HL-60/S4 treated with retinoic acid at 250 ng/mL for 4 days and 3 days (cell line): ENCODE results near the gene KCNAB2.
"Not testable (repeated sequence)": the region's sequence is repeated elsewhere in the genome, so short reads cannot be mapped to it uniquely, and the experiment has no call there.

Source experiments
- in situ Hi-C: fragments of 300-500 bp; cut with MboI; formaldehyde crosslinking; loops from 2 replicates; pipeline ENCODE4 v1.7.0; 2022; ENCODE audit warnings: low sequenced_read_pairs

KCNAB2 gene

GRCh38 chr1:6052543-6053205 is 7.0 kb downstream of the KCNAB2 start:
- in situ Hi-C loops, result no loop called here

DNA sequence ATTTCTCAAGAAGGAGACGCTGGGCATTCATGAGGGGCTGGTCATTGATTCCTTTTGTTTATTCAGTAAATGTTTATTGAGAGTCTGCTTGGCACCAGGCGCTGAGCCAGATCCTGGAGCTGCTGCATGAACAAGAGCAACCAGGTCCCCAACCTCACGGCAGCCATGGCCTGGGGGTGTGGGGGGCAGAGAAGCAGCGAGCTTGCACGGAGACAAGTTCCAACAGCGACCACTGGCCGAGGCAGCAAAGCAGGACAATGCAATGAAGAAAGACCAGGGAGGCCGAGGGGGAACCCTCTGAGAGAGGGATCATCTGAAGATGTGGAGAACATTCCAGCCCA is 7.5 kb downstream of the KCNAB2 start:
- in situ Hi-C loops, result no loop called here

- in situ Hi-C loops, result no loop called here
Measured at GRCh38 chr1:6054596-6054995, 8.9 kb downstream of the KCNAB2 start.

DNA sequence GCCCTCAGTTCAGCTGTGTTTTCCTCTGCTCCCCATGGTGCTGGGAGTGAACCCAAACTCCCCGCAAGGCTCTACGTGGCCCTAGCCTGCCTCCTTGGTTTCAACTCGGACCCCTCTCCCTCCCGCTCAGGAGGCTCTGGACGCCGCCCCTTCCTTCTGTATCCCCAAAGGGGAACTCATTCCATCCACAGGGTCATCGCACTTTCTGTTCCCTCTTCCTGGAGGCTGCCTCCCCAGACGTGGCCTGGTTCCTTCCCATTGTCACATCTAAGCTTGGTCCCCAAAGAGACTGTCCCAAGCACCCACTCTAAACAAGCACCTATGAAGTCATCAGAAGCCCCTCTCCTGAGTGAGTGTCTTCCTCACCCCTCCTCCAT is 10.9 kb downstream of the KCNAB2 start:
- in situ Hi-C loops, result no loop called here

GRCh38 chr1:6057170-6057845 is 11.6 kb downstream of the KCNAB2 start:
- in situ Hi-C loops, result no loop called here

DNA sequence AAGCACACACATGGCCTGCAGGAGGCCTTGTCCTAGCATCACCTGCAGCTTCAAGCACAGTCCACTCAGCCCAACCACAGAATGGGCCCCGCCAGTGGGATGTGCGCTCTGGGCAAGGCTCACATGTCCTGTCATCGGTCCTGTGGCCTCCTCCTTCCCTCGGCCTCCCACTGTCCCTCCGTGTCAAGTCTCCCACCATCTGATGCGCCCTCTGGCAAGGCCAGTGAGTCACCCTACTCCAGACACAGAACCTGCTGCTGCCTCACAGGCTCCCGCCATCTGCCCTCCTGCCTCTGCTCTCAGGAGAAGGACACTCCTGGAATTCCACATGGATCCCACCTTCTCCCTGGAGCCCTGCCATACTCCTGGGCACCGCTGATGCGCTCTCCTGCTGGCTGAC is 14.2 kb downstream of the KCNAB2 start:
- in situ Hi-C loops, result no loop called here

- in situ Hi-C loops, result no loop called here
Measured at GRCh38 chr1:6062670-6063069, 17.0 kb downstream of the KCNAB2 start.

- in situ Hi-C loops, result not testable (repeated sequence)
Measured at GRCh38 chr1:6063532-6064053, 17.9 kb downstream of the KCNAB2 start.

DNA sequence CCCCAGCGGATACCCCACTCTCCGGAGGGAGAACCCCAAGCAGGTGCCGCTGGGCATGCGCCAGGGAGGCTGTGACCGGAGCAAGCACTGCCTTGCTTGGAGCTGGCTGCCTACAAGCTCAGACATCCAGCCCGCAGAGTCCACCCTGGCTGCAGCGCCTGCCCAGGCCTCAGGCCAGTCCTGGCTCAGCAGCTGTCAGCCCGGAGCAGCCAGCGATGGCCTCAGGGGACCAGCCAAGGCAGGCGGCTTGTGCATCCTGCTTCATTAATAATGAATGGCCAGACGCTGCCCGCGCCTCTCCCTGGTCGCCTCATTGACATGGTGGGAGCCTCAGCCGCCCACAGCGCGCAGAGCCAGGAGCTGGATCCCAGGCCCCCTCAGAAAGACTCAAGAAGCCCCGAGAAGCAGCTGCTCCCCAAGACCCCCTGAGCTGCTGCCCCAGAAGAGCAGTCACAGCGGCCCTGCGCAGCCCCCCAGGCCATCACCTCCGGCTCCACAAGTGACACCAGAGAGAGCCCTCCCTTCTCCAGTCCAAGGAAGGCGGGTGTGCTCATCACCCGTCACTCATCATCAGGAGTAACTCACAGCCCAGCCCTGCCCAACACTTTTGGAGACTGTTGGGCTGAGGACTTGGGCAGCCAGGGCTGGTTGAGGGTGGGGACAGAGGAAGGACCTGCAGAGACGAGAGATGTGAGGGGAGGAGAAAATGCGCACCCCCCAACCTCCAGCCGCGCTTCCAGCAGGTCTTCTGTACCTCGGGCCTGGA is 19.6 kb downstream of the KCNAB2 start:
- in situ Hi-C loops, result no loop called here

- in situ Hi-C loops, result no loop called here
Measured at GRCh38 chr1:6066680-6067079, 21.0 kb downstream of the KCNAB2 start.

DNA sequence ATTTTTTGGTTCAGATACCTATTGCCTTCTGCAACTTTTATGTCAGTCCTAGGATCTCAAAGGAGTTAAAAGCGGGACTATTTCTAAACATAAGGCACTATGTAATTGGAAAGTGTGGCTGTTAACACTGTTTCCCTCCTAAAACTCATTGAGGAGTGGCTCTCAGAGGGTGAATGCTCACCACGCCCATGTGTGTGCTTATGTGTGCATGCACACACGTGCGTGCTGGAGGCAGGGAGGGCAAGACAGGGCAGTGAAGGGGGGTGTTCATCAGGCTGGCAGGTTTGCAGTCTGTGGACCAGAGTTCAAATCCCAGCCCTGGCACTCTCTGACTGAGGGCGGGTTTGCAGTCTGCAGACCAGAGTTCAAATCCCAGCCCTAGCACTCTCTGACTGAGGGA is 22.4 kb downstream of the KCNAB2 start:
- in situ Hi-C loops, result no loop called here

- in situ Hi-C loops, result no loop called here
Measured at GRCh38 chr1:6068932-6069331, 23.2 kb downstream of the KCNAB2 start.

DNA sequence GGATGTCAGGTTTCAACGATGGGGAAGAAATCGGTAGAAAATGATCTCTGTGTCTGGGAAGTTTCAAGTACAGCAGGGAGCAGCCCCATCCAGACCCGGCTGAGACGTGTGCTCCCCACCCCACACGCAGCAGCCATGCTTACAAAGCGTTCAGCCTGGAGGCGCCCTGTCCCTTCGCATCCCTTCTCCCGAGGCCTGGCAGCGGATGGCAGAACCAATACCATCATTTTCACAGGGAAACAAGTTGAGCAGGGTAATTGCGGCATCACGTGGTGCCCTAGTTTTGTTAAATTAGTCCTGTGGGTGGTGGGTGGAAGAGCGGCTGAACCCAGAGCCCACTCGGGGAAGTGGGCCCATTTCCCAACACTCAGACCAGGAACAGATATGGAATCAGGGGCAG is 23.9 kb downstream of the KCNAB2 start:
- in situ Hi-C loops, result no loop called here

GRCh38 chr1:6070450-6070974 is 24.8 kb downstream of the KCNAB2 start:
- in situ Hi-C loops, result no loop called here

DNA sequence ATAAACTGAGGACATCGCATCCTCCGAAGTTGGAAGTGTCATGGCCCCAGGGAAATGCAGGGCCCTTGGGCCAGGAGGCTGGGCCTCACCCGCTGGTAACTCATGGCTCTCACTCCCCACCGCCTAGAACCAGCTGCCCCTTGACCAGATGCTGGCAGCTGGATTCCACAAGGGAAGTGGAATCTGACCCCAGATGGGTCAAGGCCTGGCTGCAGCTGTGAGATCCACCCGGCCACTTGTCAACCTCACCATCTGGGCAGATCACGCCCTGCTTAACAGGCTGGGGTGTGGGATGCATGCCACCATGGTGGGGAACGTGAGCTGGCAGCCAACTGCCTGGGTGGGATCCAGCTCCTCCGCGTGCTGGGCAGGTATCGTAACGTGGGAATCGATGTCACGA is 25.5 kb downstream of the KCNAB2 start:
- in situ Hi-C loops, result no loop called here

- in situ Hi-C loops, result no loop called here
Measured at GRCh38 chr1:6072774-6073479, 27.2 kb downstream of the KCNAB2 start.

DNA sequence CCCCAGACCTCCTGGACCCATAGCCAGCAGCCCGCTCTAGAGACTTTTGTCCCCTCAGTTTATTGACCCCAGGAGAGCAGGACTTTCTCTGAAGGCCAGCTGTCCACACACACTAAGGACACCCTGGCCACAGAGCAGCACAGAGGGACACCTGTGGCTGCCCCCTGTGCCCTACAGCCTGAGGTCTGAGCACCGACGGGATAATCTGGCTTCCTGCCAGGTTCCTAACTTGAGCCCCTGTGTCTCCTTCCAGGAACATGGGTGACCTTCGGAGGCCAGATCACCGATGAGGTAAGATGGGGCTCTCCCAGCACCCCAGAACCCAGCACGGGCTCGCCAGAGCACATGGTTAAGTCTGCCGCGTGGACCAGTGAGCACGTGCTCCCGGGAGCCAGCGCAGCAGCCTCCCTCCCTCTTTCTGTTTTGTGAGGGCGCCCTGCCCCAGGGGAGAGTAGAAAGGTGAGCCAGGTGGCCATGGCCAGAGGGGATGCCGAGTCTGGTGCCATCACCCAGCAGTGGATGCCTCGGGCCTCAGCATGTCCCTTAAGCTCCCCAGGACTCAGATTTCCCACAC is 27.9 kb downstream of the KCNAB2 start:
- in situ Hi-C loops, result no loop called here

- in situ Hi-C loops, result no loop called here
Measured at GRCh38 chr1:6074192-6074901, 28.7 kb downstream of the KCNAB2 start.

GRCh38 chr1:6075748-6076147 is 30.1 kb downstream of the KCNAB2 start:
- in situ Hi-C loops, result no loop called here

GRCh38 chr1:6077061-6077460 is 31.4 kb downstream of the KCNAB2 start:
- in situ Hi-C loops, result not testable (repeated sequence)
